CD4-positive, alpha-beta memory T cell (primary cell): ENCODE results near the gene AP2A2. TPM values are rescaled to one million over a fixed set of nuclear protein-coding genes. Genes with fewer than 3 reads are reported as not detected.

Source experiments
- CTCF ChIA-PET: fragments of 350-600 bp; sonication (Branson Sonifier 250); formaldehyde crosslinking; loops from one replicate; lab custom pipeline; 2021; ENCODE audit warnings: inconsistent platforms; ENCODE audit not compliant: partially characterized antibody; lab: Charles Lee
- POLR2A ChIA-PET: fragments of 350-600 bp; sonication (Branson Sonifier 250); formaldehyde crosslinking; loops from one replicate; lab custom pipeline; 2021; ENCODE audit not compliant: partially characterized antibody; lab: Charles Lee
- DNase-seq, 5 donors: peaks; one replicate each; pipeline versions ENCODE4 v3.0.0 to v3.0.0-alpha.2; 2020 to 2022; ENCODE audit warnings: mixed read lengths in 1 of 5
- H3K27ac ChIP-seq: one replicate; pipeline ENCODE4 v1.7.0; 2013; ENCODE audit warnings: low read depth, low read length
- H3K27me3 ChIP-seq: 2 replicates; pipeline ENCODE4 v1.7.0; 2013; ENCODE audit warnings: mild to moderate bottlenecking, low read length, moderate library complexity; ENCODE audit not compliant: insufficient read depth
- H3K36me3 ChIP-seq: 2 replicates; pipeline ENCODE4 v1.7.0; 2013; ENCODE audit warnings: mild to moderate bottlenecking, low read length, moderate library complexity; ENCODE audit not compliant: insufficient read depth
- H3K4me1 ChIP-seq: 2 replicates; pipeline ENCODE4 v1.7.0; 2013; ENCODE audit warnings: mild to moderate bottlenecking, low read length, moderate library complexity; ENCODE audit not compliant: insufficient read depth
- H3K4me3 ChIP-seq, 2 donors: one replicate each; pipeline ENCODE4 v1.7.0; 2013; ENCODE audit warnings: low read length in 2 of 2, mild to moderate bottlenecking in 1 of 2
- H3K9me3 ChIP-seq, 2 donors: one replicate each; pipeline ENCODE4 v1.7.0; 2013; ENCODE audit warnings: low read length in 2 of 2, control low read depth in 1 of 2; ENCODE audit not compliant: control insufficient read depth in 1 of 2
- H3K27ac Mint-ChIP-seq, 7 donors: one replicate each; pipeline ENCODE4 v1.8.0; 2020 to 2021; ENCODE audit warnings: mixed read lengths in 7 of 7, mild to moderate bottlenecking in 6 of 7, inconsistent platforms in 3 of 7, moderate library complexity in 3 of 7
- H3K27me3 Mint-ChIP-seq, 2 donors: one replicate each; pipeline ENCODE4 v1.8.0; 2020 to 2021; ENCODE audit warnings: mixed read lengths in 2 of 2
- H3K36me3 Mint-ChIP-seq, 2 donors: one replicate each; pipeline ENCODE4 v1.8.0; 2020 to 2021; ENCODE audit warnings: mixed read lengths in 2 of 2, inconsistent platforms in 1 of 2, mild to moderate bottlenecking in 1 of 2
- H3K4me1 Mint-ChIP-seq, 4 donors: one replicate each; pipeline ENCODE4 v1.8.0; 2020 to 2021; ENCODE audit warnings: mixed read lengths in 4 of 4, mild to moderate bottlenecking in 1 of 4
- H3K4me3 Mint-ChIP-seq, 8 donors: one replicate each; pipeline ENCODE4 v1.8.0; 2020 to 2021; ENCODE audit warnings: mixed read lengths in 8 of 8, mild to moderate bottlenecking in 7 of 8, moderate library complexity in 6 of 8, inconsistent platforms in 3 of 8
- H3K9me3 Mint-ChIP-seq, 8 donors: one replicate each; pipeline ENCODE4 v1.8.0; 2020 to 2021; ENCODE audit warnings: mixed read lengths in 8 of 8, mild to moderate bottlenecking in 5 of 8, inconsistent platforms in 3 of 8, moderate library complexity in 1 of 8
- intact Hi-C: fragments of 100-400 bp; cut with micrococcal nuclease; formaldehyde crosslinking; loops from one replicate; pipeline ENCODE4 v1.15.1; 2023
- polyA plus RNA-seq, 2 donors: library from polyadenylated mRNA; unstranded; fragments of 300-500 nt; fragmentation: Illumina TruSeq; gene quantifications; one replicate each; pipeline ENCODE4 v1.2.3, GENCODE V29; 2021
- total RNA-seq, 2 experiments: library from RNA; stranded (reverse); gene quantifications; one replicate each; pipeline ENCODE4 v1.2.3, GENCODE V29; 2021

The AP2A2 gene
- total RNA-seq, result 10 to 100 TPM; 81.7 to 87.4 TPM
- polyA plus RNA-seq, result 10 to 100 TPM in 1 of 2 donors, 1 to 10 TPM in 1; 5.1 to 14.1 TPM

DNA sequence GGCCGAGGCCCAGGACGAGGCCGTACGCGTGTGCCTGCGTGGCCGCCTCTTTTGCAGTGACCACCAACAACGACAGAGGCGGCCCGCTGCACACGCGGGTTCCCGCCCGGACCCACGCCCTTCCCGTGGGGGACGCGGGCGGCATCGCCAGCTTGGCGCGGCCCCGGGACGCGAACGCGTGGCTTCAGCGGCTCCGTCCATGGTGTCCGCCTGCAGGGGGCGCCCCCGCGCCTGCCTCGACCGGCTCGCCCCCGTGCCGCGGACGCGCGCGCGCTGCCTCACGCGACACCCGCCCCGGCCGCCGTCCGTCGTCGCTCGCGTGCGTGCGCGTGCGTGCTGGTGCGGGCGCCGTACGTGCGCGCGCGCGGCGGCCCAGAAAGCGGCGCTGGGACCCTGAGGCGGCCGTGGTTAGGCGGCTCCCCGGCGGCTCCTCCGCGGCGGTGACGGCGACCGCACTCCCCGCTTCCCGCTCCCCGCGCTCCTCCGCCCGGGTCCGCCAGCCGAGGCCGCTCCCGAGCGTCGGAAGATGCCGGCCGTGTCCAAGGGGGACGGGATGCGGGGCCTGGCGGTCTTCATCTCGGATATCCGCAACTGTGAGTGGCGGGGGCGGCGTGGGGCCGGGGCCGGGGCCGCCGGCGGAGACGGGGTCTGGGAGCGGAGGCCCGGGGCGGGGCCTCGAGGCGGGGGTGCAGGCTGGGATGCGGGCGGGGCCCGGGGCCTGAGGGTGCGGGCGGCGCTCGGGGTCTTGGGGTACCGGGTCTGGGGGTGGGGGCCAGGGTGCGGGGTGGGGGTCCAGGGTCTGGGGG is at the start of gene AP2A2:
AP2A2 (plus strand) TSS at position 375 of the 806 bp plus-strand sequence; CDS start at position 527, 152 bp downstream.
- Mint-ChIP-seq H3K4me3 (peak within 1 kb of the TSS; percentile 87 to 90 (median 88)), H3K27me3 (no peaks in the 10 kb centered on the region), H3K9me3 (no peaks in the 10 kb centered on the region), H3K27ac (peak within 1 kb of the TSS; percentile 82 to 94 (median 92)), H3K36me3 (peaks cover 0 to 8% of the 10 kb centered on the region in 2 donors), H3K4me1 (peaks cover 19 to 37% (median 30%) of the 10 kb centered on the region in 4 donors)
- CTCF ChIA-PET, result interaction anchor here (0.6 to 2.2 kb wide), 3 partner anchors 8 to 14 kb away, joined by 3 to 7 read pairs (median 4); no protein-coding TSS in a partner anchor
- Histone ChIP-seq H3K27ac (peak within 1 kb of the TSS; percentile 52), H3K27me3 (no peaks in the 10 kb centered on the region), H3K36me3 (no peaks in the 10 kb centered on the region), H3K9me3 (no peaks in the 10 kb centered on the region), H3K4me3 (peak within 1 kb of the TSS; percentile 52 to 63), H3K4me1 (peaks cover 39% of the 10 kb centered on the region)
- intact Hi-C loops, result loop anchor here (1.0 to 5.0 kb wide), 4 partner anchors 15 to 128 kb away; partner anchors contain the start of genes CHID1, POLR2L, SLC25A22 and TSPAN4
- DNase-seq, result peak; percentile 80 to 94 (median 92)
- POLR2A ChIA-PET, result interaction anchor here (1.0 to 2.6 kb wide), 3 partner anchors 14 to 78 kb away, joined by 3 to 18 read pairs (median 5); partner anchors contain the start of gene CHID1

DNA sequence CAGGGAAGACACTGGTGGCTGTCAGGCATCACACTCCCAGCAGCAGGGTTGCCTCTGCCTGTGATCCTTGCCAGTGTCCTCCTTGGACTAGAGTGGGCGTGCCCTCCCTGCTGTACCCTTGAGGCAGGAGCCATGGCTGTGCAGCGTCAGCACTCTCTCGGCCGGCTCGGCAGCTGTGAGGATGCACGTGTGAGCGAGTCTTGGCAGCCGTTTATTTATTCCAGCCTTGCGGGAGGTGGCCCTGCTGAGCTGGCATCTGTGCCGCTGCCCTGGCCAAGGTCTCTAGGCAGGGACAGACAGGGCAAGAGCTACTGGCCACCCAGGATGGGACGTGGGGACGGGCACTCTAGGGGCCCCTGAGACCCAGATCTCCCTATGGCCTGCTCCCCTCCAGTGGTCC is 49.1 kb upstream of the AP2A2 start:
- Mint-ChIP-seq H3K27ac (no peak overlapping the region), H3K9me3 (no peaks in the 10 kb centered on the region), H3K27me3 (no peaks in the 10 kb centered on the region), H3K36me3 (peaks cover 16 to 27% of the 10 kb centered on the region in 2 donors), H3K4me3 (no peak overlapping the region), H3K4me1 (peaks cover 0 to 2% (median 0%) of the 10 kb centered on the region in 4 donors)
- H3K36me3 ChIP-seq, result no peaks in the 10 kb centered on the region
- H3K4me3 ChIP-seq, result no peak overlapping the region
- no peaks in the 10 kb centered on the region for H3K27me3 ChIP-seq
- POLR2A ChIA-PET, result interaction anchor here (0.6 kb wide), 1 partner anchor 8 kb away, joined by 3 read pairs; no protein-coding TSS in a partner anchor
- CTCF ChIA-PET, result no interaction called here
- intact Hi-C loops, result no loop called here
- DNase-seq, result no peak
- no peaks in the 10 kb centered on the region for H3K9me3 ChIP-seq
- H3K4me1 ChIP-seq, result no peaks in the 10 kb centered on the region
- no peak overlapping the region for H3K27ac ChIP-seq

DNA sequence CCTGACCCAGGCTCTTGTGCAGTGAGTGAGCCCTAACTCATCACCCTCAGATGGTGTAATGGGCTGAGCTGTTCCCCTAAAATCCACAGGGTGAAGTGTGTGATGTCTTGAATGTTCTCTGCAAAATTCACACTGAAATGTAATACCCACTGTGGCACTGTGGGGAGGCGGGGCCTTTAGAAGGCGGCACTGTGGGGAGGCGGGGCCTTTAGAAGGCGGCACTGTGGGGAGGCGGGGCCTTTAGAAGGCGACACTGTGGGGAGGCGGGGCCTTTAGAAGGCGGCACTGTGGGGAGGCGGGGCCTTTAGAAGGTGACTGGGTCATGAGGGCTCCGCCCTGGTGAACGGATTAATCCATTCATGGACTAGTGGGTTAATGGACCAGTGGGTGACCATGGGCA is 48.1 kb upstream of the AP2A2 start:
- CTCF ChIA-PET, result no interaction called here
- Mint-ChIP-seq H3K4me3 (no peak overlapping the region), H3K27ac (no peak overlapping the region), H3K36me3 (peaks cover 22 to 28% of the 10 kb centered on the region in 2 donors), H3K27me3 (no peaks in the 10 kb centered on the region), H3K4me1 (peaks cover 0 to 2% (median 0%) of the 10 kb centered on the region in 4 donors), H3K9me3 (no peaks in the 10 kb centered on the region)
- Histone ChIP-seq H3K27me3 (no peaks in the 10 kb centered on the region), H3K9me3 (no peaks in the 10 kb centered on the region), H3K4me3 (no peak overlapping the region), H3K27ac (no peak overlapping the region), H3K36me3 (no peaks in the 10 kb centered on the region), H3K4me1 (no peaks in the 10 kb centered on the region)
- intact Hi-C loops, result no loop called here
- POLR2A ChIA-PET, result no interaction called here
- DNase-seq, result no peak

DNA sequence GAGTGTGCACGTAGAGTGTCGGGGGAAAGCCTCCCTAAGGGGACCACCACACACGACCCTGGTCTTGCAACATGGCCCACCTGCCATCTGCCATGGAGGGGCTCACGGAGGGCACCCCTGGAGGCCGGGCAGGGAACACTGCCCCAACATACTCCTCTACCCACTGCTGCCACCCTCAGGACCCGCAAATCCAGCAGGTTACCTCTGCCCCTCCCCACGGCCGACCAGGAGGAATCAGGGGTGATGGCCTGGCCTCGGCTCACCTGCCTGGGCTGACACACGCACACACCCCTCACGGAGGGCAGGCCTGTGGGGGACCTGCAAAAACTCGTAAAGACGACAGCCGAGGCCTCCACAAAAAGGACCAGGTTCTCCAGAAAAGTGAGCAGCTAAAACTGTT is 45.2 kb upstream of the AP2A2 start:
- CTCF ChIA-PET, result no interaction called here
- peaks cover 0 to 2% (median 0%) of the 10 kb centered on the region in 4 donors for H3K4me1 Mint-ChIP-seq
- Histone ChIP-seq H3K36me3 (no peaks in the 10 kb centered on the region), H3K9me3 (no peaks in the 10 kb centered on the region), H3K4me1 (no peaks in the 10 kb centered on the region), H3K4me3 (no peak overlapping the region), H3K27ac (no peak overlapping the region), H3K27me3 (no peaks in the 10 kb centered on the region)
- no peak overlapping the region for H3K4me3 Mint-ChIP-seq
- POLR2A ChIA-PET, result no interaction called here
- H3K9me3 Mint-ChIP-seq, result no peaks in the 10 kb centered on the region
- no peaks in the 10 kb centered on the region for H3K27me3 Mint-ChIP-seq
- no peak overlapping the region for H3K27ac Mint-ChIP-seq
- no peak for DNase-seq
- peaks cover 16 to 23% of the 10 kb centered on the region in 2 donors for H3K36me3 Mint-ChIP-seq
- intact Hi-C loops, result no loop called here

DNA sequence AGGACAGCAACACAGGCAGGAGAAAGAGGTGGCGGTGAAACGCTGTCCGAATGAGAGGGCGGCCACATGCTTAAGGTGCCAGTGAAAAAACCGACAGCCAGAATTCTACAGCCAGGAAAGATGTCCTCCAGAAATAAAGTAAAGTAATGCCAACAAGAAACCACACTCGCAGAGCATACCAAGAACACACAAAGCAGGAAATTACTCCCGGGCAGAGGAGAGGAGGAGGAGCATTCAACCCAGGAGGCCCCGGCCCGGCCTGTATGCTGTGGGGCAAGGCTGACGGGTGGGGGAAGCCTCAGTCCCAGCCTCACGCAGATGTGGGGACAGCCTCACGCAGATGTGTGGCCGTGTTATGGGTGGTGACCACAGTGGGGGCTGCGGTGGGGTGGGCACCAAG is 43.1 kb upstream of the AP2A2 start:
- H3K36me3 Mint-ChIP-seq, result peaks cover 17 to 25% of the 10 kb centered on the region in 2 donors
- ChIA-PET POLR2A (no interaction called here), CTCF (no interaction called here)
- no peaks in the 10 kb centered on the region for H3K27me3 Mint-ChIP-seq
- Histone ChIP-seq H3K4me3 (no peak overlapping the region), H3K4me1 (no peaks in the 10 kb centered on the region), H3K27me3 (no peaks in the 10 kb centered on the region), H3K9me3 (no peaks in the 10 kb centered on the region), H3K27ac (no peak overlapping the region), H3K36me3 (no peaks in the 10 kb centered on the region)
- H3K9me3 Mint-ChIP-seq, result no peaks in the 10 kb centered on the region
- peak in 1 of 5 donors; percentile 7 for DNase-seq
- H3K27ac Mint-ChIP-seq, result no peak overlapping the region
- no peaks in the 10 kb centered on the region for H3K4me1 Mint-ChIP-seq
- intact Hi-C loops, result no loop called here
- no peak overlapping the region for H3K4me3 Mint-ChIP-seq

DNA sequence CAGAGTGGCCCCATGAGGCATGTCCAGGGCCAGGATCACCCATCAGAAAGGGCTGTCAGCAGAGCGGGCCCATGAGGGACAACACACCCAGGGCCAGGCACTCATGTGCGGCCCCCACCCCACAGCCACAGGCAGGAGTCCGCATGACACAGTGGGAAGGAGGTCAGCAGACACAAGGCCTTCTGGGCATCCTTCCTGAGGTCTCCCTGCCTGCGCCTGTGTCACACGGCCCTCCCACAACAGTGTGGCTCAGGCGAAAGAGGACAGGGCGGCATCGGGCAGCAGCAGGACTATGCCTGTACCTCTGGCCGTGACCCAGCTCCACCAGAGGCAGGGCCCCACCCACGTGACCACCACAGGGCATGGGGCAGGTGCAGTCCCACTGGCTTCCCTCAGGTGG is 42.1 kb upstream of the AP2A2 start:
- Mint-ChIP-seq H3K27me3 (no peaks in the 10 kb centered on the region), H3K27ac (no peak overlapping the region), H3K36me3 (peaks cover 17 to 26% of the 10 kb centered on the region in 2 donors), H3K4me3 (no peak overlapping the region), H3K4me1 (no peaks in the 10 kb centered on the region), H3K9me3 (no peaks in the 10 kb centered on the region)
- no peaks in the 10 kb centered on the region for H3K27me3 ChIP-seq
- H3K36me3 ChIP-seq, result peaks cover 3% of the 10 kb centered on the region
- DNase-seq, result no peak
- intact Hi-C loops, result no loop called here
- POLR2A ChIA-PET, result no interaction called here
- CTCF ChIA-PET, result no interaction called here
- H3K4me3 ChIP-seq, result no peak overlapping the region
- H3K4me1 ChIP-seq, result no peaks in the 10 kb centered on the region
- no peaks in the 10 kb centered on the region for H3K9me3 ChIP-seq
- H3K27ac ChIP-seq, result no peak overlapping the region

DNA sequence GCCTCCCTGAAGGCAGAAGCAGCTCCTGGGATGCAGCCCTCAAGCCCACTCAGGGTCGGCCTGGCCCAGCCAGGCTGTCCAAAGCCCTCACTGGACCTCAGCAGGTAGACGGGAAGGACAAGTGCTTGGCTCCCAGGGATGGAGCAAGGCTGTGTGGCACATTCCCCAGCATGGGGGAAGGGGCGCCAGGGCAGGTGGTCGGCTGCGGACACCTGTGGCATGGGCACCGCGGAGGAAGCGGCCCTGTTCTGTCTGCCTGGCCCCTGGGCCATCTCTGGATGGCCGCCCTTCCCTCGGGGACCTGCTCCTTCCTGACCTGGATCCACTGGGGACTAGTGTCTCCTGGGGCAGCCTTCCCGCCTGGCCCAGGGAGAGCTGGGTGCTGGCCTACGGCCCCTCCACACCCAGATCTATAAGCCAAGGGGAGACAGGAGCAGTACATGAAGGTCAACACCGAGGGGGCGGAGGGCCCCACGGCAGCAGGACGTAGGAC is 41.0 kb upstream of the AP2A2 start:
- H3K9me3 ChIP-seq, result no peaks in the 10 kb centered on the region
- H3K4me1 ChIP-seq, result no peaks in the 10 kb centered on the region
- H3K9me3 Mint-ChIP-seq, result no peaks in the 10 kb centered on the region
- H3K4me3 Mint-ChIP-seq, result no peak overlapping the region
- intact Hi-C loops, result no loop called here
- H3K27ac ChIP-seq, result no peak overlapping the region
- H3K27me3 Mint-ChIP-seq, result no peaks in the 10 kb centered on the region
- DNase-seq, result peak in 1 of 5 donors; percentile 15
- no peak overlapping the region for H3K4me3 ChIP-seq
- no peak overlapping the region for H3K27ac Mint-ChIP-seq
- H3K4me1 Mint-ChIP-seq, result no peaks in the 10 kb centered on the region
- POLR2A ChIA-PET, result no interaction called here
- no peaks in the 10 kb centered on the region for H3K27me3 ChIP-seq
- peaks cover 3% of the 10 kb centered on the region for H3K36me3 ChIP-seq
- peaks cover 13 to 25% of the 10 kb centered on the region in 2 donors for H3K36me3 Mint-ChIP-seq
- CTCF ChIA-PET, result no interaction called here
